Ascending aorta (tissue), 2 donors: ENCODE measurements around the gene DCUN1D3. TPM values are rescaled to one million over a fixed set of nuclear protein-coding genes. Genes with fewer than 3 reads are reported as not detected.

ENCODE experiments used
- DNase-seq, 2 donors: peaks; one replicate each; pipeline ENCODE4 v3.0.0-alpha.2; 2019; ENCODE audit warnings: low spot score in 2 of 2
- H3K27ac ChIP-seq, 2 donors: fragments of 200-600 bp; sonication (generic); one replicate each; pipeline ENCODE4 v1.5.1; 2016 to 2017; ENCODE audit warnings: mild to moderate bottlenecking in 1 of 2
- H3K27me3 ChIP-seq: fragments of 200-600 bp; sonication (generic); one replicate; pipeline ENCODE4 v1.5.1; 2017
- H3K36me3 ChIP-seq, 2 donors: fragments of 200-600 bp; sonication (generic); one replicate each; pipeline ENCODE4 v1.5.1; 2016
- H3K4me1 ChIP-seq, 2 donors: fragments of 200-600 bp; sonication (generic); one replicate each; pipeline ENCODE4 v1.5.1; 2016 to 2017; ENCODE audit warnings: mild to moderate bottlenecking in 1 of 2
- H3K4me3 ChIP-seq, 2 donors: fragments of 200-600 bp; sonication (generic); one replicate each; pipeline ENCODE4 v1.5.1; 2016 to 2017; ENCODE audit warnings: mild to moderate bottlenecking in 1 of 2
- H3K9me3 ChIP-seq, 2 donors: fragments of 200-600 bp; sonication (generic); one replicate each; pipeline ENCODE4 v1.5.1; 2016
- intact Hi-C: fragments of 100-400 bp; cut with DNase I; formaldehyde crosslinking; loops from one replicate; pipeline ENCODE4 v1.15.1; 2023
- total RNA-seq: library from RNA; depleted of rRNA; stranded (reverse); fragments of >200 nt; gene quantifications from one replicate; pipeline ENCODE4 v1.1.0, GENCODE V29; 2016
- TF ChIP-seq, protein P1 (sequence below), 3 experiments: fragments of 200-600 bp in 2 of 3; fragments of 450-650 bp in 1 of 3; sonication (generic) in 2 of 3; IDR thresholded peaks; one replicate each; pipeline ENCODE4 v1.5.1; 2016 to 2019; ENCODE audit warnings: antibody characterized with exemption in 3 of 3, mild to moderate bottlenecking in 1 of 3, moderate library complexity in 1 of 3

Gene DCUN1D3
- total RNA-seq, 1 donor from 2014 or later: 9.8 TPM

DNA sequence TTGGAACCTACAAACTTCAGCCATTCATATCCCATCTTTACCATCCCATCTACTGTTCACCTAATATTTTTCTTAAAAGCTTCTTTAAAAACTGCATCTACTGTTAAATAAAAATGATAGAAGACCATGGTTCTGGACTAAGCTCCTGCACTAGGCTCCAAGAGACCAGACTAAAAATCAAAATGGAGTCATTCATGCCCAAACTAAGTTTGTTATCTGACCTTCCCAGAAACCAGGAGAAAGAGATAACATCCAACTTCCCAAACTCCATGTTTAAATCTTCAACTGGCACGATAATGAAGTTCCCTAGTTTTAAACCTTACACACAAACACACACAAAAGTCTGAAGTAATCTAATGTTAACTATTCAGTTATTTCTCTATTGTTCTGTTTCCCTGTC, 13.8 kb downstream of the DCUN1D3 start:
- DNase-seq: no peak
- Histone ChIP-seq H3K9me3 (no peaks in the 10 kb centered on the region), H3K4me1 (peaks cover 0 to 28% of the 10 kb centered on the region in 2 donors), H3K27me3 (no peaks in the 10 kb centered on the region), H3K4me3 (no peak overlapping the region), H3K36me3 (peaks cover 0 to 3% of the 10 kb centered on the region in 2 donors), H3K27ac (peak overlapping the region in 1 of 2 donors; percentile 41)
- TF ChIP-seq, protein P1, sequence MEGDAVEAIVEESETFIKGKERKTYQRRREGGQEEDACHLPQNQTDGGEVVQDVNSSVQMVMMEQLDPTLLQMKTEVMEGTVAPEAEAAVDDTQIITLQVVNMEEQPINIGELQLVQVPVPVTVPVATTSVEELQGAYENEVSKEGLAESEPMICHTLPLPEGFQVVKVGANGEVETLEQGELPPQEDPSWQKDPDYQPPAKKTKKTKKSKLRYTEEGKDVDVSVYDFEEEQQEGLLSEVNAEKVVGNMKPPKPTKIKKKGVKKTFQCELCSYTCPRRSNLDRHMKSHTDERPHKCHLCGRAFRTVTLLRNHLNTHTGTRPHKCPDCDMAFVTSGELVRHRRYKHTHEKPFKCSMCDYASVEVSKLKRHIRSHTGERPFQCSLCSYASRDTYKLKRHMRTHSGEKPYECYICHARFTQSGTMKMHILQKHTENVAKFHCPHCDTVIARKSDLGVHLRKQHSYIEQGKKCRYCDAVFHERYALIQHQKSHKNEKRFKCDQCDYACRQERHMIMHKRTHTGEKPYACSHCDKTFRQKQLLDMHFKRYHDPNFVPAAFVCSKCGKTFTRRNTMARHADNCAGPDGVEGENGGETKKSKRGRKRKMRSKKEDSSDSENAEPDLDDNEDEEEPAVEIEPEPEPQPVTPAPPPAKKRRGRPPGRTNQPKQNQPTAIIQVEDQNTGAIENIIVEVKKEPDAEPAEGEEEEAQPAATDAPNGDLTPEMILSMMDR (IDR thresholded peaks at IDR 0.05): no peak
- intact Hi-C loops: no loop called here

DNA sequence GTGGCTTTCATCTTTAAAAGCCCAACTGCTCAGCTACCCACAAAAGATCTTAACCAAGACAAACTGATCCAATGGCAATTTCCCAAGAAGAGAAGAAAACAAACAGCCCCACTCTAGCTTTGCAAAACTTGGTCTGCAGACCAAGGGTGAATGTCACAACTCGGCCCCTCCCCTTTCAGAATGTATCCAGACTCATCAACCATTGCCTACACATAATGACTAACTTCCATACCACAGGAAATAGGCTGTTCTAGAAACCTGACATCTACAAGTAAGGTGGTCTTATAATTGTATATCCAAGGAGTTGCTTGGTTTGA, 16.0 kb downstream of the DCUN1D3 start:
- Histone ChIP-seq H3K27ac (peak overlapping the region; percentile 24 to 28), H3K4me3 (no peak overlapping the region), H3K36me3 (no peaks in the 10 kb centered on the region), H3K27me3 (no peaks in the 10 kb centered on the region), H3K4me1 (peaks cover under 1 to 38% of the 10 kb centered on the region in 2 donors), H3K9me3 (no peaks in the 10 kb centered on the region)
- TF ChIP-seq, protein P1 (IDR thresholded peaks at IDR 0.05): no peak
- DNase-seq: no peak
- intact Hi-C loops: no loop called here

- intact Hi-C loops: no loop called here
- H3K4me3 ChIP-seq: no peak overlapping the region
- no peak for DNase-seq
- no peaks in the 10 kb centered on the region for H3K9me3 ChIP-seq
- H3K36me3 ChIP-seq: no peaks in the 10 kb centered on the region
- H3K27me3 ChIP-seq: no peaks in the 10 kb centered on the region
- peak overlapping the region; percentile 24 to 73 for H3K27ac ChIP-seq
- H3K4me1 ChIP-seq: peaks cover 5 to 40% of the 10 kb centered on the region in 2 donors
- TF ChIP-seq, protein P1 (IDR thresholded peaks at IDR 0.05): no peak
Observed at GRCh38 chr16:20883554-20884239, 16.5 kb downstream of the DCUN1D3 start.

- DNase-seq: no peak
- H3K27me3 ChIP-seq: no peaks in the 10 kb centered on the region
- TF ChIP-seq, protein P1 (IDR thresholded peaks at IDR 0.05): no peak
- H3K36me3 ChIP-seq: no peaks in the 10 kb centered on the region
- no peak overlapping the region for H3K4me3 ChIP-seq
- H3K27ac ChIP-seq: peak overlapping the region in 1 of 2 donors; percentile 73
- peaks cover 8 to 48% of the 10 kb centered on the region in 2 donors for H3K4me1 ChIP-seq
- intact Hi-C loops: loop anchor here (2.0 kb wide), 2 partner anchors 19 to 31 kb away; partner anchors contain the start of genes DCUN1D3 and LYRM1
- H3K9me3 ChIP-seq: no peaks in the 10 kb centered on the region
Observed at GRCh38 chr16:20881503-20881878, 18.7 kb downstream of the DCUN1D3 start.

GRCh38 chr16:20880867-20881502, 19.2 kb downstream of the DCUN1D3 start:
- Histone ChIP-seq H3K9me3 (no peaks in the 10 kb centered on the region), H3K27ac (peak overlapping the region in 1 of 2 donors; percentile 73), H3K27me3 (no peaks in the 10 kb centered on the region), H3K4me3 (no peak overlapping the region), H3K4me1 (peaks cover 8 to 46% of the 10 kb centered on the region in 2 donors), H3K36me3 (no peaks in the 10 kb centered on the region)
- TF ChIP-seq, protein P1 (IDR thresholded peaks at IDR 0.05): no peak
- no peak for DNase-seq
- intact Hi-C loops: loop anchor here (2.0 kb wide), 2 partner anchors 20 to 30 kb away; partner anchors contain the start of genes DCUN1D3 and LYRM1
